Activated T-cell treated with anti-CD3 and anti-CD28 coated beads, Interleukin-2, amount 50 U/mL, for 4 hours (primary cell): ENCODE measurements around the gene FGF21. TPM values are rescaled to one million over a fixed set of nuclear protein-coding genes. Genes with fewer than 3 reads are reported as not detected.
A peak's percentile ranks its signal among the peaks of the same experiment; 100 is the strongest.

Experiments
- ATAC-seq, 2 donors: fragments of 200-7000 bp; cut with Tn5 transposase; one replicate each; pipeline ENCODE4 v1.10.0; 2021
- DNase-seq: peaks from one replicate; pipeline ENCODE4 v3.0.0-alpha.2; 2020
- H3K27me3 Mint-ChIP-seq: one replicate; pipeline ENCODE4 v1.8.0; 2021; ENCODE audit warnings: low read depth, mixed read lengths
- H3K36me3 Mint-ChIP-seq: one replicate; pipeline ENCODE4 v1.8.0; 2022; ENCODE audit warnings: mixed read lengths; ENCODE audit not compliant: insufficient read depth
- H3K4me1 Mint-ChIP-seq: one replicate; pipeline ENCODE4 v1.8.0; 2021; ENCODE audit warnings: low read depth, mixed read lengths
- H3K4me3 Mint-ChIP-seq: one replicate; pipeline ENCODE4 v1.8.0; 2021; ENCODE audit warnings: mild to moderate bottlenecking, moderate library complexity, mixed read lengths
- H3K9me3 Mint-ChIP-seq: one replicate; pipeline ENCODE4 v1.8.0; 2021; ENCODE audit warnings: mixed read lengths
- total RNA-seq, 3 donors: library from RNA; stranded (reverse); gene quantifications; one replicate each; pipeline ENCODE4 v1.2.1, GENCODE V29; 2021

FGF21 gene
- total RNA-seq, 3 donors from 2014 or later, result not detected

DNA sequence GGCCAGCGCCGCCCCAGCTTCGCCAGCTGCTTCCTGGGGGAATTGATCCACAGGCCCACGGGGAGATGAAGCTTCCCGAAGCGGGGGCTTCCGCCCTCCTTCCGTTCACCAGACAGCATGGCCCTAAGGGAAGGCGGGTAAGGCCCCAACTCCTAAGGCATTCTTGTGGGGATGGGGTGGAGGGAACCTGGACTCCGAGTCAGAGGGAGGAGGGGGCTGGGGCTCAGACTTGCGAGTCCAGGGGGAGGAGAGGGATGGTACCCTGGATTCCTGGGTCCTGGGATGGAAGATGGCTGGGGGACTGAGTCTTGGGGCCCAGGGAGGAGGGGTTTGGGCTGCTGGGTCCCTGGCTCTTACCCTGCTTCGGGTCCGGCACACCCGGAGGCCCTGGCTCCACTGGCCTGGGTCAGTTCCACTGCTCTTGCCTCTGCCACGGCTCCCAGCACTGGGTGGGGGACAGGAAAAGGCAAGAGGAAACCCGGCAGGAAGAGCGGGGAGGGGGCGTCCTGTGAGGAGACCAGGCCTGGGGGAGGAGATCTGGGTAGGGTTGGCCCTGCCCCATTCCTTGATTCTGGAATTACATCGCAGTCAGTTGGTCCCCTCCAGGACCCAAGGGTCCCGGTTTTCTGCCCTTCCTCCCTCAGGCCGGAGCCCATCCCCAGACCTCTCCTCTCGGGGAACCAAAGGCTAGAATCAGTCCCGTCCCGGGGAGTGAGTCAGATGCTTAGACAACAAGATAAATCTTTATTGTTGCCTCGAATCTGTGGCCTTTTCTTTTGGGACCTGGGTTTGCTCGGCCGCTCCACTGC, 15.0 kb upstream of the FGF21 start, which contains the start of gene RASIP1:
RASIP1 (minus strand) TSS at position 447 of the 809 bp plus-strand sequence; CDS start at position 119, 328 bp downstream.
- no peaks in the 10 kb centered on the region for H3K27me3 Mint-ChIP-seq
- no peaks in the 10 kb centered on the region for H3K9me3 Mint-ChIP-seq
- no peak within 1 kb of the TSS for H3K4me3 Mint-ChIP-seq
- DNase-seq, result no peak
- H3K36me3 Mint-ChIP-seq, result no peaks in the 10 kb centered on the region
- peaks cover 18% of the 10 kb centered on the region for H3K4me1 Mint-ChIP-seq
- ATAC-seq, result no peak

DNA sequence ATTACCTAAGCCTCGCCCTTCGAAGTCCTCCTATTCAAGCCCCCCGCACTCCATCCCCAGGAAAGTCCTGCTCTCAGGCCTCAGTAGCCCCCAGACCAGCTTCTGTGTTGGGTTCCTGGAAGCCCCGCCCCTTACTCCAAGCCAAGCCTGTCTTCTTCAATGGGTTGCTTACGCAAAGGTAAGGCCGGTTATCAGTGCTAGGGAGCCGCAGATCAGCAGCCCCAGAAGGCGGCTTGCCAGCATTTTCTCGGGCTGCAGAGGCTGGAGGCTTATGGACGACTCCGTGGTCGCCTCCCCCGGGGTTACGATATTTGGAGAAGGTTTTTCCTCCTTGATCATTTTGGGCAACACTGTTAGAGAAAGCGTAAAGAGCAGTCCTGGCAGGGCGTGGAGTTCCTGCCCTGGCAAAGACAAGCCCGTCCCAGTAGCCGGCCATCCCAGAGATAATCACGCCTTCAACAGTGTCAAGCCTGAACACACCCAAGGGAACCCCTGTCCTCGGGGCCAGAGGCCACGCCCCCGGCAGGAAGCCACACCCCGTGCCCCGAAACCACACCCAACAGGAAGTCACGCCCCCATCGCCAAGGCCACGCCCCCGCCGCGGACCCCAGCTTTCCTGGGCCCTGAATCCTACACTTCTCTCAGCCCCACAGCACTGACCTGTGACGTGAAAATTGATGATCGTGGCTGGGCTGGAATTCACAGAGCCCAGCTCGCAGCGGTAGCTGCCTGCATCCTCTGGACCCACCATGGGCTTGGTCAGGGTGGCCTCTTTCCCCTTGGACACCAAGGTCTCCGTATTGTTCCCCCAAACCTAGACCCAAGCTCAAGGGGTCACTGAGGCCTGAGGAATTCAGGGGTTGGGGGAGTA, 14.0 kb upstream of the FGF21 start:
- ATAC-seq (no peak), DNase-seq (no peak)
- H3K36me3 Mint-ChIP-seq, result no peaks in the 10 kb centered on the region
- peaks cover 9% of the 10 kb centered on the region for H3K27me3 Mint-ChIP-seq
- H3K4me1 Mint-ChIP-seq, result peaks cover 20% of the 10 kb centered on the region
- no peak overlapping the region for H3K4me3 Mint-ChIP-seq
- no peaks in the 10 kb centered on the region for H3K9me3 Mint-ChIP-seq

DNA sequence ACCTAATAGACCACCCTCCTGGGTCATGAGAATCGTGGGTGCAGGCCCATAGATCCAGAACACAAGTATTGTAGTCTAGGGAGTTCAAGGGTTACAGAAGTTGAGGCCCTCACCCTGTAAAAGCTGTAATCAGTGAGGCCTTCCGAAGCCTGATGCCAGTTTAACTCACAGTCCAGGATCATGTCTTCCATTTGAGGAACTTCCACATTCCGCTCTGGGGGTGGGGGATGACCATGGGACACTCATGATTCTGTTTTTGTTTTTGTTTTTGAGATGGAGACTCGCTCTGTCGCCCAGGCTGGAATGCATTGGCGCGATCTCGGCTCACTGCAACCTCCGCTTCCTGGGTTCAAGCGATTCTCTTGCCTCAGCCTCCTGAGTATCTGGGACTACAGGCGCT, 13.2 kb upstream of the FGF21 start:
- Mint-ChIP-seq H3K4me1 (peaks cover 22% of the 10 kb centered on the region), H3K9me3 (no peaks in the 10 kb centered on the region), H3K36me3 (no peaks in the 10 kb centered on the region), H3K4me3 (no peak overlapping the region), H3K27me3 (peaks cover 13% of the 10 kb centered on the region)
- no peak for ATAC-seq
- DNase-seq, result no peak

DNA sequence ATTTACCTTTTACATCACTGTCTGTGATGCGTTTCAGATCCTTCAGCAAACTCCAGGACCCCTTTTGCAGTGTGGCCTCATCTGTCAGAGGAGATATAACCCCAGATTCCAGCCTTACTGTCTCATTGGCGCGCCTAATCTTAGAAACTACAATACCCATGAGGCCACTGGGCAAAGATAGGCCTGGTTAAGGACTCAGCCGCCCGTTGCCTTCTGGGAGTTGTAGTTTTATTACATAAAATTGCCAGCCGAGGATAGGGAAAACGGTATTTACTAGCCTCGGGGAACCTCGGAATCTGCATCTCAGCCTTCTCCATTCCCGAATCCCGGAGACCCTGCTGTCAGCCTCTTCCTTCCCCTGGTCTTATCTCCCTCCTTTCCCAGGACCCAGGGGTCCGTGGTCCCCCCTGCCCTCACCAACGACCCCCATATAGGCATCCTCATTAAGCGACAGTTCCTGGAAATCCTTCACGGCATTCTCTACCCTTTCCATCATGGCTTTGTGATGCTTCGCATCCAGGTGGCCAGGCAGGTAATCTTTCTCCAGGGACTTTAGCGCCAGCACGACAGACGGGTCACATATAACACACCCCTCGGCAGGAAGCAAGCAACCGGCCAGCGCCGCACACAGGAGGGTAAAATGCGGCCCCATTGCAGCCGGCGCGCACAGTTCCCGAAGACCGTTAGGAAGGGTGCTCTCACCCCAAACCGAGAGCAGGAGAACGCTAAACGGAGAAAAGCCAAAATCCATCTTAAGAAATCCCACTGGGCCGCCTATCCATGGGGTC, 9.9 kb upstream of the FGF21 start:
- DNase-seq, result peak; percentile 40
- Mint-ChIP-seq H3K36me3 (no peaks in the 10 kb centered on the region), H3K9me3 (no peaks in the 10 kb centered on the region), H3K4me1 (peaks cover 16% of the 10 kb centered on the region), H3K27me3 (peaks cover 13% of the 10 kb centered on the region), H3K4me3 (no peak overlapping the region)
- peak; percentile 74 to 83 for ATAC-seq

DNA sequence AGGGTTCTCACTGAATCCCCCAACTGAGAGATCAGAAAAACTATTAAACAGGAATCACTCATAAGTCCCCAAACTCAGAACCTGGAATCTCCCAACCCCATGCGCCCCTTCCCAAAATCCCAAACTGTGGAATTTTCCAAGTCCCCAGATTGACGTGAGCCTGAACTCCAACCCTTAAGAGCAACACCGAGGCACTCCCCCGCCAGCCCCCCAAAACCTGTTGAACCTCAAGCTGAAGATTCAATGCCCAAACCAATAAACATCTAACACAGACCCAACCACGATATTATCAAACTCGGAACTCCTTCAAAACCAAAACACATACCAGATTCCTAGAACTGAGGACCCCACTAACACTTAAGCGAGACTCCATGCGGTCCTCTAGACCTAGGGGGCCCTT, 9.2 kb upstream of the FGF21 start:
- DNase-seq (no peak), ATAC-seq (no peak)
- peaks cover 14% of the 10 kb centered on the region for H3K4me1 Mint-ChIP-seq
- no peak overlapping the region for H3K4me3 Mint-ChIP-seq
- H3K27me3 Mint-ChIP-seq, result peaks cover 16% of the 10 kb centered on the region
- H3K36me3 Mint-ChIP-seq, result no peaks in the 10 kb centered on the region
- H3K9me3 Mint-ChIP-seq, result no peaks in the 10 kb centered on the region

DNA sequence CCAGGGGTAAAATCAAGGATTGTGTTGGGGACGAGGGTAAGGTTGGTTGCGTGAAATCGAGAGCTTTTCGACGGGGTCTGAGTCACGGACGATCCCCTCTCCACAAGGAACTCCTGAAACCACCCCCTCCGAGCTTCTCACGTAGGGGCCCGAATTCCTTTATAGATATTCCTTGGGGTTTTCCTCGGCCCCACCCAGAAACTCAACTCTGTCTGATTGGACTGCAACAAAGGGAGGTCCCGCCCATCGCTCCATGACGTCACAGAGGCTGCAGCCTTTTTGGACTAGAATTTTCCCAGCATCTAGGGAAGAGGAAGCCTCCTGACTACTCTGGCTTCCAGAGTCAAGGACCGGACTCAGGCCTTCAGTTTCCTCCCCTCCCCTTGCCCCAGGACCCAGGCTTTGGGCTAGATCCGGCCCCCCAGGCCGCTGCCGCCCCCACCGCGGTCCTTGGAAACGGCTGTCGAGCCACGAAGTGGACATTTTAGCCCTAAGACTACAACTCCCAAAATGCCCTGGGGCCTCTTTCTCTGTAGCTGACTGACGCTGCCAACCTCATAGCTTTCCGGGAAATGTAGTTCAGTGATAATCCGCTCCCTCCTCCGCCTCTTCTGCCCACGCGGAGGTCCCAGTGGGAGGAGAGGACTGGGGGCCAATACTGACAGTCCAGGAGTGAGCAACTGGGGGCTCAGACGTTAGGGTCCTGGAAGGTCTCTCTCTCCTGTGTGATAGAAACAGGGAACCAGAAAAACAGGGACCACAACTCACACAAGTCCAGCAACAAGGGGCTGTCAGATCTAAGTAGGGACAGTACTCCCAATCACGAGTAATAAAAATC, 8.4 kb upstream of the FGF21 start, which contains the start of gene IZUMO1:
IZUMO1 (minus strand) TSS at position 172 of the 838 bp plus-strand sequence. CDS start 1,050 bp downstream, outside the sequence.
- H3K4me3 Mint-ChIP-seq, result peak within 1 kb of the TSS; percentile 19
- DNase-seq (no peak), ATAC-seq (peak; percentile 79 to 81)
- H3K9me3 Mint-ChIP-seq, result no peaks in the 10 kb centered on the region
- no peaks in the 10 kb centered on the region for H3K36me3 Mint-ChIP-seq
- peaks cover 19% of the 10 kb centered on the region for H3K27me3 Mint-ChIP-seq
- peaks cover 10% of the 10 kb centered on the region for H3K4me1 Mint-ChIP-seq

DNA sequence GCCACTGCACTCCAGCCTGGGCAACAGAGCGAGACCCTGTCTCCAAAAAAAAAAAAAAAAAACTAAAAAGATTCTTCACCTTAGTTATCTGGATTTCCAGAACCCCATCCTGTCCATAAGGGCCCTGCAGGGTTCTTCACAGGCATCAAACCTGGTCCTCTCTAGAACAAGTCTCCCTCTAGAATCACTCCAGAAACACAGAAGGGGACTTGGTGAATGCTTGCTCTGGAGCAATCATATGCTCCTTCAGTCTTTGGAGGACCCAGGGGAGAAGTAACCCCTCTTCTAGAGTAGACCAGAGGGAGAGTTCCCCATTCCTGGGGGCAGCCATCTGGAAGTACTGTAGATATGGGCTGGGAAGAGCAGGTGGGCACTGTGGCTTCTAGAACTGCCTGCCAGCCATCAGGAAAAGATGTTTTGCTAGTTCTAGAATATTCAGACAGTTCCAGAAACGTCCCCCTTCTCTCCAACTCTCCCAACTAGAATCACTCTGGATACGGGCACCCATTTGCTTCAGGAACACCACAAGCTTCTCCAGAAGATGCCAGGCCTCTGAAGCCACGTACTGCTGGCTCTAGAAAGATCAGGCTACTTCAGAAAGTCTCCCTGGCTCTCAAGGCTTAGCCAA, 5.6 kb upstream of the FGF21 start:
- Mint-ChIP-seq H3K9me3 (no peaks in the 10 kb centered on the region), H3K4me3 (no peak overlapping the region), H3K36me3 (no peaks in the 10 kb centered on the region), H3K27me3 (peaks cover 36% of the 10 kb centered on the region), H3K4me1 (peaks cover 20% of the 10 kb centered on the region)
- DNase-seq, result no peak
- no peak for ATAC-seq

DNA sequence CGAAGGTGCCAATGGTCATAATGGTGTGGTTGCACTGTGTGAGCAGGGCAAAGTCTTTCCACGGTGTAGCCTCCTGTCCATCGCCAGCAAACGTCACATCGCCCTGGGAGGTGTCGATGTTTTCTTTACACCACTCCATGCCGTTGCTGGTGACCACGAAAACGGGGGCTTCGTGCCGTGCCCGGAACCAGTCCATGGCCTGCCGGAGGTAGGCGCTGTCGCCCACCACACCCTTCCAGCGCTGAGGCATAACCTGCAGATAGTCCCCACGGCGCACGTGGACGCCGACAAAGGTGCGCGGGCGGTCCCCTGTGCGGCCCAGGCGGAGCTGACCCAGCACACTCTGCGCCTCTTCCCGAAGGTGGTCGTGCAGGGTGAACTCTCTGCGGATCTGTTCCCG, 5.0 kb upstream of the FGF21 start:
- peaks cover 20% of the 10 kb centered on the region for H3K4me1 Mint-ChIP-seq
- no peaks in the 10 kb centered on the region for H3K36me3 Mint-ChIP-seq
- no peak overlapping the region for H3K4me3 Mint-ChIP-seq
- no peak for ATAC-seq
- no peaks in the 10 kb centered on the region for H3K9me3 Mint-ChIP-seq
- H3K27me3 Mint-ChIP-seq, result peaks cover 36% of the 10 kb centered on the region
- DNase-seq, result no peak

DNA sequence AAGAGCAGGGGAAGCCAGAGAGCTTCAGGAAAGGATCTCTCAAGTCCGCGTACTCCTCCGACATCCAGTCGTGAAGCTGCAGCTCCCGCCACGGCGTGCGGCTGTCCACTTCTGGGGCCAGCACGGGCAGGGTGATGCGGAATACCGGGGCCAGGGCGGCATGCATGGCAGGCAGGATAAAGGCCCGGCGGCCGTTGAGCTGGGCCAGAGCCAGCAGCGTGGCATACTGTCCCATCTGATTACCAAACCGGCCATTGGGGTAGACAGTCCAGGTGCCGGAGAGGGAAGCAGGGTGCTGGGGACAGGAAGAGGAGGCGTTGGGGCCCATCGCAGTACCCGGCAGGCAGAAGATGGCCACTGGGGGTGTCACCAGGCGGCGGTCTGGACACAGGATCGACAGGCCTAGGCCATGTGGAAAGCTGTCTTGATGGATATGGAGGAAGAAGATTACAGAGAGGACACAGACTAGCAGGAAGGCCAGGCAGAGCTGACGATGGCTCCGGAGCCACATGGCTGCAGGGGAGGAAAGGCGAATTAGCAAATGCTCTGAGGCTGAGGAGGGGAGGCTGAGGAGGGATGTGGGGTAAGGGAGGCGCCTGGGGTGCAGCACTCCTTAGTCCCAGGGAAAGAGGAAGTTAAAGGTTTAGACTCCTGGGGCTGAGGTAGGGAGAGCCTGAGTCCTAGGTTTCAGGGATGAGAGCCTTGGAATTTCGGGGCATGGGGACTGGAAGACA, 4.4 kb upstream of the FGF21 start:
- peaks cover 32% of the 10 kb centered on the region for H3K27me3 Mint-ChIP-seq
- H3K4me1 Mint-ChIP-seq, result peaks cover 20% of the 10 kb centered on the region
- no peaks in the 10 kb centered on the region for H3K9me3 Mint-ChIP-seq
- H3K4me3 Mint-ChIP-seq, result peak overlapping the region; percentile 29
- no peaks in the 10 kb centered on the region for H3K36me3 Mint-ChIP-seq
- ATAC-seq (no peak), DNase-seq (no peak)

DNA sequence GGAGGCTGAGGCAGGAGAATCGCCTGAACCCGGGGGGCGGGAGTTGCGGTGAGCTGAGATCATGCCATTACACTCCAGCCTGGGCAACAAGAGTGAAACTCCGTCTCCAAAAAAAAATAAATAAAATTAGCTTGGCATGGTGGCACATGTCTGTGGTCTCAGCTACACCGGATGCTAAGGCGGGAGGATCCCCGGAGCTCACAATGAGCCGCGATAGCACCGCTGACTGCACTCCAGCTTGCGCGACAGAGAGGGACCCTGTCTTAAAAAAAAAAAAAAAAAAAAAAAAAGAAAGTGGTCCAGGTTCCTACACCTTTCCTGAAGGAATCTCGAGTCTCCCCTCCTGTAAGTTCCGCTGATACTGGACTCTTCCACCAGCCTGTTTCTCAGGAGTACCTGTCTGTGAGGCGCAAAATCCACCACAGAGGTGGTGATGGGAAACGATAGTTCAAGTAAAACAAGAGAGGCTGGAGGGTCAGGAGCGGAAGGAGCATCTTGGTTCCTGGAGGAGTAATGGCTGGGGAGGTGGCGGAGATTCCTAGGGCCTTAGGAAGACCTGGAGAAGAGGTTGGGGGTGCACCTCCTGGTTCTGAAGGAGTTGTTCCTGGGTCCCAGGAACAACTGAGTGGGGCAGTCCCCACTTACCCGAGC, 3.4 kb upstream of the FGF21 start:
- peaks cover 30% of the 10 kb centered on the region for H3K27me3 Mint-ChIP-seq
- peaks cover 17% of the 10 kb centered on the region for H3K4me1 Mint-ChIP-seq
- DNase-seq (no peak), ATAC-seq (no peak)
- H3K36me3 Mint-ChIP-seq, result no peaks in the 10 kb centered on the region
- H3K4me3 Mint-ChIP-seq, result peak overlapping the region; percentile 75
- no peaks in the 10 kb centered on the region for H3K9me3 Mint-ChIP-seq

DNA sequence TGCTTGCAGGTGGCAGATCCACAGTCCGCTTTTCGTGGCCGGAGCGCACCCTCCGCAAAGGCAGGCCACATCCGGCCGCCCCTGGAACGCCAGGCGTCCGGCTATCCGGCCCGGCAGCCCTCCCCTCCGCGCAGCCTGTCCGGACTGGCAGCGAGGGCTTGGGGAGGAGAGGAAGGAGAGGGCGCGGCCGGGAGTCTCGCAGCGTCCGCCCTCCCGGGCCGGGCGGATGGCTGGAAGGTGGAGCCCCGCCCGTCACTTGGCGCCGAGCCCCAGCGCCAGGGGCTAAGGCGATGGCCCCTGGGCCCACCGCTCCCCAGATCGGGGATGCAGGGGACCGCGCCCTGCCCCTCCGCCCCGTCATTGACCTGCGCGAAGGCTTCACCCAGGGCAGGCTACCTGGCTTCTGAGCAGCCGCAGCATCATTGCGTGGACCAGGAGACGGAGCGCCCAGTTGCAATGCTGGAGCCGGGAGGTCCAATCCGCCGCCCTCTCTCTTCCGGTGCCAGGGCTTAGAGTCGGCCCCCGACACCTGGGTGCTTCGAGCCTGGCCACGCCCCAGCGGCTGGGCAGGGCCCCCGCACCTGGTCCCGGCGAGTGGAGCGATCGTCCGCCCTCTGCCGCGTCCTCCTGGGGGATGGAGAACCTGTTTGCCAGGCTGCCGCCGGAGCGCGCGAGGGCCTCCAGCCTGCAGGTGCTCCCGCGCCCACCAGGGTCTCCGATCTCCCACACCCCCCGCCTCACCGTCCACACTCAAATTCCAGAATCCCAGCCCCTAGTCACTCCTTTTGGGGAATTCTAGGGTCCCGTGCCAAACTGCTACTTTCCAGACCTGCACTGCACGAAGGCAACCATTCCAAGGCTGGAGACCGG, 2.6 kb upstream of the FGF21 start, which contains the start of gene FUT1:
FUT1 (minus strand) TSS at position 146 of the 870 bp plus-strand sequence. CDS start 1,360 bp downstream, outside the sequence.
- Mint-ChIP-seq H3K27me3 (peaks cover 31% of the 10 kb centered on the region), H3K36me3 (no peaks in the 10 kb centered on the region), H3K4me3 (peak within 1 kb of the TSS; percentile 75), H3K9me3 (no peaks in the 10 kb centered on the region), H3K4me1 (peaks cover 14% of the 10 kb centered on the region)
- ATAC-seq, result peak; percentile 75 to 84
- no peak for DNase-seq
